ENCODE results near the gene TOX2. TPM values are rescaled to one million over a fixed set of nuclear protein-coding genes. Genes with fewer than 3 reads are reported as not detected.
A peak's percentile ranks its signal among the peaks of the same experiment; 100 is the strongest.

TOX2 gene
- total RNA-seq, 1 experiment from 2014 or later = 85.4 TPM

DNA sequence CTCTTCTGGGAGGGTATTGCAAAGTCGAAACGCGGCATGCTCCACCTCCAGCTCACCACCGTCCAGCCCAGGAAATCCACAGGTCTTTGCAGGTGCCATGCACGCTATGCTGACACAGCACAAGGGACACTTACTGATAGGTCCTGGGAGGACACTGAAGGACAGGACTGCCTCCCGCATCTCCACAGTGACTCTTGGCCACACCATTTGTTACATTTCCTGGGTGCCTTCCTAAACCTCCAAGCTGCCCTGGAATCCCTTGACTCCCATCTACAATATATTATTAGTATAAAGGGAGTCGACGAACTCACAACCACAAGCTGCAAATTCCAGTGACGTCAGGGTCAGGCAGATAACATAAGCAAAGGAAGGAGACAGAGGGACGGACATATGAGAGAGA lies 165.4 kb downstream of the TOX2 start:
- in situ Hi-C loops (cut with HindIII; ENCODE audit: low pct_unique_long_range_greater_than_20kb, low sequenced_read_pairs) (no loop called here), intact Hi-C loops (cut with micrococcal nuclease; ENCODE audit: unreplicated experiment) (loop anchor here (1.0 to 10.0 kb wide), 4 partner anchors 163 to 635 kb away; no protein-coding TSS in a partner anchor)
- H3K9me3 ChIP-seq (ENCODE audit: control insufficient read depth, insufficient read depth, low read depth, low read length) = no peaks in the 10 kb centered on the region
- DNase-seq (ENCODE audit: low read depth, low spot score) (no peak), ATAC-seq (no peak)
- H3K4me3 ChIP-seq (ENCODE audit: low read depth in 2 of 2, low read length in 2 of 2) = no peak overlapping the region
- POLR2A ChIA-PET = interaction anchor here (0.5 kb wide), 1 partner anchor 619 kb away, joined by 9 read pairs; no protein-coding TSS in a partner anchor
- CTCF ChIA-PET = interaction anchor here (0.6 to 2.0 kb wide), 2 partner anchors 329 to 437 kb away, joined by 7 to 14 read pairs; no protein-coding TSS in a partner anchor
- H3K27ac ChIP-seq (ENCODE audit: low read length) = peak overlapping the region; percentile 12; the same call in 1 of the 2 replicates
- H3K36me3 ChIP-seq (ENCODE audit: control insufficient read depth, insufficient read depth, low read length) = no peaks in the 10 kb centered on the region
- BruUV-seq (replicated peaks) = no TSS peak
- peaks cover 7% of the 10 kb centered on the region; the same call in 1 of the 2 replicates for H3K4me1 ChIP-seq (ENCODE audit: control insufficient read depth, insufficient read depth, low read length)
- no peaks in the 10 kb centered on the region for H3K27me3 ChIP-seq (ENCODE audit: control insufficient read depth, insufficient read depth, low read length)
- TF ChIP-seq REST (IDR thresholded peaks at IDR 0.05; ENCODE audit: insufficient read depth in 1 of 2, low read depth in 2 of 2, low read length in 1 of 2) = no peak
- no peak for TF ChIP-seq CTCF (IDR thresholded peaks at IDR 0.05)
- no peak for TF ChIP-seq SIN3A (IDR thresholded peaks at IDR 0.05; ENCODE audit: borderline replicate concordance, insufficient read depth, low read depth, low read length)
- no peak for TF ChIP-seq POLR2AphosphoS5 (IDR thresholded peaks at IDR 0.05; ENCODE audit: low read depth, low read length)
- TF ChIP-seq TCF7L2 (IDR thresholded peaks at IDR 0.05; ENCODE audit: low read depth, low read length) = no peak

DNA sequence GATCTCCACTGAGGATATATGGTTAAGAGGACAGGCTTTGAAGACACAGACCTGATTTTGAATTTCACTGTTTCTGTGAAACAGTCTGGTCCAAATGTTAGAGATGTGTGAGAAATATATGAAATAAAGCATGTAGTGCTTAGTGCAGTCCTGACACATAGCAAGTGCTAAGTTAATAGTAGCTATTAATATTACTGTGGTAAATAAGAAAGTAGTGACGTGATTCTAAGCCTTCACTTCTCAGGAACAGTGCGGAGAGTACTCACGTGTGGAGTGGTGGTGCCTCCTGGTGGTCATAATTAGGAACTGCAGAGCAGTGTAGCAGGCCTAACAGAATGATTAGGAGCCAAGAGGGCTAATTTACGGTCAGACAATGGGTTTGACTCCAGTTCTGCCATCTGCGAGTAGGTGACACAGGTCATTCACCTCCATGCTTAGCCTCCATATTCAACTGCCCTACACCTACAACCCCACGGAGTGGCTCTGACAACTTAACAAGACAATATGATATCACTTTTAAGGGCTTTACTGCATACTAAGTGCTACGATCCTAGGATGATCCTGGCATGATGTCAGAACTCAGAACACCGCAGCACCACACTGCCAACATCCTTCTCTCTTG lies 166.1 kb downstream of the TOX2 start:
- POLR2A ChIA-PET = interaction anchor here (0.5 kb wide), 1 partner anchor 620 kb away, joined by 9 read pairs; no protein-coding TSS in a partner anchor
- no peaks in the 10 kb centered on the region for H3K36me3 ChIP-seq (ENCODE audit: control insufficient read depth, insufficient read depth, low read length)
- peaks cover 7% of the 10 kb centered on the region; the same call in 1 of the 2 replicates for H3K4me1 ChIP-seq (ENCODE audit: control insufficient read depth, insufficient read depth, low read length)
- no TSS peak for BruUV-seq (replicated peaks)
- H3K4me3 ChIP-seq (ENCODE audit: low read depth in 2 of 2, low read length in 2 of 2) = no peak overlapping the region
- H3K27me3 ChIP-seq (ENCODE audit: control insufficient read depth, insufficient read depth, low read length) = no peaks in the 10 kb centered on the region
- ATAC-seq (peak; percentile 96), DNase-seq (ENCODE audit: low read depth, low spot score) (peak; percentile 78)
- H3K9me3 ChIP-seq (ENCODE audit: control insufficient read depth, insufficient read depth, low read depth, low read length) = no peaks in the 10 kb centered on the region
- TF ChIP-seq REST (IDR thresholded peaks at IDR 0.05; ENCODE audit: insufficient read depth in 1 of 2, low read depth in 2 of 2, low read length in 1 of 2) (no peak), POLR2AphosphoS5 (IDR thresholded peaks at IDR 0.05; ENCODE audit: low read depth, low read length) (no peak), TCF7L2 (IDR thresholded peaks at IDR 0.05; ENCODE audit: low read depth, low read length) (no peak), CTCF (IDR thresholded peaks at IDR 0.05) (peak; percentile 95), SIN3A (IDR thresholded peaks at IDR 0.05; ENCODE audit: borderline replicate concordance, insufficient read depth, low read depth, low read length) (no peak)
- in situ Hi-C loops (cut with HindIII; ENCODE audit: low pct_unique_long_range_greater_than_20kb, low sequenced_read_pairs) (no loop called here), intact Hi-C loops (cut with micrococcal nuclease; ENCODE audit: unreplicated experiment) (loop anchor here (1.0 to 10.0 kb wide), 4 partner anchors 163 to 636 kb away; no protein-coding TSS in a partner anchor)
- peak overlapping the region; percentile 12; the same call in 1 of the 2 replicates for H3K27ac ChIP-seq (ENCODE audit: low read length)
- CTCF ChIA-PET = interaction anchor here (0.6 to 2.0 kb wide), 2 partner anchors 330 to 438 kb away, joined by 7 to 14 read pairs; no protein-coding TSS in a partner anchor

All from Panc1 (cell line).